Activated effector memory CD4-positive, alpha-beta T cell treated with Interleukin-2 at 50 U/mL for 16 hours (primary cell): ENCODE results near the gene GRIK2.

Experiments used
- DNase-seq: peaks from one replicate; pipeline ENCODE4 v3.0.0-alpha.2; 2020

GRIK2 gene

GRCh38 chr6:101816716-101817115 is 423.2 kb downstream of the GRIK2 start:
- no peak for DNase-seq

GRCh38 chr6:101818051-101818450 is 424.5 kb downstream of the GRIK2 start:
- no peak for DNase-seq

GRCh38 chr6:101824551-101825345 is 431.2 kb downstream of the GRIK2 start:
- DNase-seq: no peak

- no peak for DNase-seq
Measured at GRCh38 chr6:101826269-101826668, 432.8 kb downstream of the GRIK2 start.

- DNase-seq: no peak
Measured at GRCh38 chr6:101826678-101827077, 433.2 kb downstream of the GRIK2 start.

GRCh38 chr6:101830501-101831031 is 437.1 kb downstream of the GRIK2 start:
- no peak for DNase-seq

GRCh38 chr6:101832371-101832770 is 438.9 kb downstream of the GRIK2 start:
- DNase-seq: no peak

GRCh38 chr6:101840100-101840499 is 446.6 kb downstream of the GRIK2 start:
- no peak for DNase-seq

GRCh38 chr6:101845172-101845571 is 451.7 kb downstream of the GRIK2 start:
- DNase-seq: no peak

GRCh38 chr6:101845621-101846020 is 452.1 kb downstream of the GRIK2 start:
- no peak for DNase-seq

GRCh38 chr6:101847690-101848089 is 454.2 kb downstream of the GRIK2 start:
- no peak for DNase-seq

GRCh38 chr6:101851911-101852310 is 458.4 kb downstream of the GRIK2 start:
- no peak for DNase-seq

GRCh38 chr6:101853231-101854085 is 459.9 kb downstream of the GRIK2 start:
- no peak for DNase-seq

GRCh38 chr6:101876431-101876830 is 482.9 kb downstream of the GRIK2 start:
- DNase-seq: no peak

GRCh38 chr6:101878554-101879276 is 485.2 kb downstream of the GRIK2 start:
- DNase-seq: no peak

- DNase-seq: no peak
Measured at GRCh38 chr6:101879782-101880181, 486.3 kb downstream of the GRIK2 start.

- DNase-seq: no peak
Measured at GRCh38 chr6:101883505-101883904, 490.0 kb downstream of the GRIK2 start.

GRCh38 chr6:101887532-101887931 is 494.0 kb downstream of the GRIK2 start:
- DNase-seq: no peak

GRCh38 chr6:101907356-101908217 is 514.1 kb downstream of the GRIK2 start:
- no peak for DNase-seq

GRCh38 chr6:101909366-101909765 is 515.9 kb downstream of the GRIK2 start:
- DNase-seq: no peak

- no peak for DNase-seq
Measured at GRCh38 chr6:101912311-101912710, 518.8 kb downstream of the GRIK2 start.

GRCh38 chr6:101918471-101918870 is 525.0 kb downstream of the GRIK2 start:
- no peak for DNase-seq
